GM19372 (cell line): Measurements from ENCODE around the gene FAM98B.

Experiments
- ATAC-seq: cut with Tn5 transposase; IDR thresholded peaks from one replicate; pipeline ENCODE4 v1.9.1; 2021; ENCODE audit warnings: mild to moderate bottlenecking, low read depth, moderate library complexity; ENCODE audit not compliant: unreplicated experiment

The FAM98B gene

DNA sequence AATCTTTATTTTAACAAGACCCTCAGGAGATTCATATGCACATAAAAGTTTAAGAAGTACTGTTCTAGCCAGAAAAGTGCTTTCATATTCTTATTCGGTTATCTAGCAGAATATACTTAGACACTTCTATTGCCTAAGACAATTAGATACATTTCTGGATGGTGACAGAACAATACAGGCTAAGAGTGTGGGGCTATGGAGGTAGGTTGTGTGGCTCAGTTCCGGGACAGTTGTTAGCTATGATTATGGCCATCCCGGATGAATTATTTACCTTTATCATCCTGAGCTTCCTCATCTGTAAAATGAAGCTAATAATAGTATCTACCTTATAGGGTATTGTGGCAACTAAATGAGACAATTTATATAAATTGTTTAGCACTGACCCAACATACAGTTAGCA is 6.6 kb downstream of the FAM98B start:
- ATAC-seq, result peak; percentile 9

GRCh38 chr15:38461066-38461833 is 7.3 kb downstream of the FAM98B start:
- ATAC-seq, result peak; percentile 80

- no peak for ATAC-seq
Measured at GRCh38 chr15:38463893-38464292, 10.0 kb downstream of the FAM98B start.

GRCh38 chr15:38464675-38465074 is 10.7 kb downstream of the FAM98B start:
- ATAC-seq, result no peak

GRCh38 chr15:38470816-38471215 is 16.9 kb downstream of the FAM98B start:
- no peak for ATAC-seq

DNA sequence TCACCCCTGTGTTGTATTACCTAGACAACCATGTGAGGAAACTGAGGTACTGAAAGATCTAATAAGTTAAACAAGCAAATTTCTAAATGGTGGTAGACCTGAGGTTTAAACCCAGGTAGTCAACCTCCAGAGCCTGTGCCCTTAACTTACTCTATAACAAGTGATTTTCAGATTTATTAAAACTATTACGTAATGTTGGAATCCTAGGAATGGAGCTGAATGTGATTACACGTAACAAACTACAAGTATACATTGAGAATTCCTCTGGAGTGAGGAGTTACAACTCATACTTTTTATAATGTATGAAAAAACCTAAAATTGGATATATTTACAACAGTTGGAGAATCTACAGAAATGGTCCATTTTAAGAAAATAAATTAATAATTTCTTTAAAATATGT is 18.0 kb downstream of the FAM98B start:
- no peak for ATAC-seq

- peak; percentile 98 for ATAC-seq
Measured at GRCh38 chr15:38474155-38474757, 20.3 kb downstream of the FAM98B start.

- no peak for ATAC-seq
Measured at GRCh38 chr15:38475361-38475760, 21.4 kb downstream of the FAM98B start.

DNA sequence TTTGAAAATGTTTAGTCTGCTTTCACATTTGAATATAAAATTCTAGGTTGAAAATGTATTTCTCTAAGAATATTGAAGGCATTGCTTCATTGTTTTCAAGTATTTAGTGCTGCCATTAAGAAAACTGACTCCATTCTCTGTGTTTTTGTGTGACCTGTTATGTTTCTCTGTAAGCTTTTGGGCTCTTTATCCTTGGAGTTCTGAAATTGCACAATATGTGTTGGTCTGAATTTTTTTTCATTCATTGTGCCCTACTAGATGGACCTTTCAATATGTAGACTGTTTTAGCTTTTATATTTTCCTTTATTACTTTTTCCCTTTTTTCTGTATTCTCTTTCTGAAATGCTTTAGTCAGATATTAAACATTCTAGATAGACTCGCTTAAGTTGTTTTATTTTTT is 22.2 kb downstream of the FAM98B start:
- ATAC-seq, result no peak

DNA sequence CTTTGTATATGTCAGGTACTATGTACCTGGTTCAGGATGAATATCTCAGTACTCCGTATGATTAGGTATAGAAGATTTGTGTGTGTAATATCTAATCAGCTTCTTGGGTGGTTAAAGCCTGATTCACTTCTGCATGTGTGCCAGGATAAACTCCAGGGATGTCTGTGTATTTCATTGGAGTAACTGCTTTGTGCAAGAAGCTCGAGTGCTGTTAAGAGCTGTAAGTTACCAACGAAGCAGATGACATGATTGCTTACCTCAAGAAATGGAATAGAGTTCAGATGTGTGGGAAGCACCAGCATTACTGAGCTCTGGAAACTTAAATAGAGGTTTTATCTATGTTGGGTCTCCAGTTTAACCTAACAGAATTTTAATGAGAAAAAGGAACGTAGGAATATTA is 23.7 kb downstream of the FAM98B start:
- ATAC-seq, result no peak

GRCh38 chr15:38479266-38479665 is 25.3 kb downstream of the FAM98B start:
- no peak for ATAC-seq

GRCh38 chr15:38479756-38480155 is 25.8 kb downstream of the FAM98B start:
- no peak for ATAC-seq

DNA sequence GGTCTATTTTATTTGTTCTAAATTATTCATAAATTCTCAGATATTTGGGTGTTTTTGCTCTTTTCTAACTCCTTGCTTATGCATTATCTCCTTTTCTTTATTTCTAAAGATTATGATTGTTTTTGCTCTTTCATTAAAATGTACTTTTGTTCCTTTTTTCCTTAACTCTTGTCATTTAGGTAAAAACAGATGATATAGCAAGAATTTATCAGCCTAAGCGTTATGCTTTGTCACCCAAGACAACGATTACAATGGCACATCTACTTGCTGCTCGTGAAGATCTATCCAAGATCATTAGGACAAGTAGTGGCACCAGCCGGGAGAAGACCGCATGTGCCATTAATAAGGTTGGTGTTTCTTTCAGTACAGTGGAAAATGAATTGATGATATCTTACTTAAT is 27.2 kb downstream of the FAM98B start:
- ATAC-seq, result no peak

GRCh38 chr15:38481761-38482160 is 27.8 kb downstream of the FAM98B start:
- ATAC-seq, result no peak

GRCh38 chr15:38482572-38482971 is 28.6 kb downstream of the FAM98B start:
- ATAC-seq, result no peak

DNA sequence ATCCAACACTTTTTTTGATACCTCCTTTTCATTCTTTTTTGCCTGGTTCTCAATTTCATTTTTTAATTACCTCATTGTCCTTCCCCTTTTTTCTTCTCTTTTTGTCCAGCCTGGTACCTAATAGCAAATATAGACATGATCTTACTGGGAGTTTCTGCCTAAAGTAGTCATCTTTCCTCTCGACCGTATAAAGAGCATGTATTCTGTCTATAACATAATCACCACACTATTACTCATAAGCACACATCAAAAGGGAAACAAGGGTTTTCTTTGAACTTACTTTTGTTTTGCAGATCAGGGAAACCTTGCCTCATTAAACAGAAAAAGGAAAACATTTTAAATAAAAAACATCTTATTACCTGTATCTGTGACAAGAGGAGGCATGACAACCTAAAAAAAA is 33.0 kb downstream of the FAM98B start:
- no peak for ATAC-seq

DNA sequence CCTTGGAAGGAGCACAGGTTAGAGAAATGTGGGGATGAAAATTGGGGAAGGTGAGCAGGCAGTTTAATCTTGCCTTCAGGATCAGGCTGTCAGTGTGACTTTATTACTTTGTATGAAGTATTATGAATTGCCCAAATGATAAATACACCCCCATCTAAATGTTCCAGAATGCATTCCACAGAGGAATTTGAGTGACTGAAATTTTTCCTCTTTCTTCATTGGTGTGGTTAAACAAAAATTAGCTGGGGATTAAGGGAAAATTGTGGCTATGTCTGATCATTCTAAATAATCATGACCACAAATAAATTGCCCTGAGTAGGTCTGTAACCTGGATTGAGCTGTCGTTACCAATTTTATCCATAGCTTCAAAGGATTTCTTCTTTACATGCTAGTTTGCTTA is 33.5 kb downstream of the FAM98B start:
- ATAC-seq, result no peak

- no peak for ATAC-seq
Measured at GRCh38 chr15:38490242-38490922, 36.5 kb downstream of the FAM98B start.

GRCh38 chr15:38496151-38496550 is 42.2 kb downstream of the FAM98B start:
- no peak for ATAC-seq

DNA sequence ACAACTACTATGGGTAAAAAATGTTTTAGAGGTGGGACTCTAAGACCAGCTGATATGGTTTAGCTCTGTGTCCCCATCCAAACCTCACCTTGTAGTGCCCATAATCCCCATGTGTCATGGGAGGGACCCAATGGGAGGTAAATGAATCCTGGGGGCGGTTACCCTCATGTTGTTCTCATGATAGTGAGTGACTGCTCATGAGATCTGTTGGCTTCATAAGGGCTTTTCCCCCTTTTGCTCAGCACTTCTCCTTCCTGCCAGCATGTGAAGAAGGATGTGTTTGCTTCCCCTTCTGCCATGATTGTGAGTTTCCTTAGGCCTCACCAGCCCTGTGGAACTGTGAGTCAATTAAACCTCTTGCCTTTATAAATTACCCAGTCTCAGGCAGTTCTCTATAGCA is 45.7 kb downstream of the FAM98B start:
- ATAC-seq, result no peak

- ATAC-seq, result no peak
Measured at GRCh38 chr15:38503496-38503895, 49.6 kb downstream of the FAM98B start.
